IMR-90 (cell line): ENCODE data around the gene NAT14. TPM values are rescaled to one million over a fixed set of nuclear protein-coding genes. Genes with fewer than 3 reads are reported as not detected.

Source experiments
- ATAC-seq: fragments of 200-7000 bp; cut with Tn5 transposase; 2 replicates; pipeline ENCODE4 v1.9.1; 2020; ENCODE audit warnings: low read depth, mild to moderate bottlenecking, moderate library complexity
- BruUV-seq: library from RNA; stranded (reverse); fragments of 400-500 nt; replicated peaks from 2 replicates; lab custom pipeline; 2021; lab: Mats Ljungman, UMichigan
- CTCF ChIA-PET: fragments of 300-600 bp; formaldehyde crosslinking; extraction: SDS; loops from one replicate; lab custom pipeline; 2021; ENCODE audit warnings: antibody characterized with exemption; lab: Yijun Ruan, JAX
- POLR2A ChIA-PET: fragments of 300-600 bp; sonication (Branson Sonifier 250); formaldehyde crosslinking; loops from one replicate; lab custom pipeline; 2022; ENCODE audit warnings: antibody characterized with exemption; ENCODE audit not compliant: unreplicated experiment; lab: Charles Lee
- DNase-seq: peaks from one replicate; pipeline ENCODE4 v3.0.0; 2013
- H2AFZ ChIP-seq: replicated peaks from 2 replicates; pipeline ENCODE3; 2013; ENCODE audit warnings: low read length, mild to moderate bottlenecking; ENCODE audit not compliant: poor library complexity
- H2AK5ac ChIP-seq: 2 replicates; pipeline ENCODE4 v1.6.1; 2013; ENCODE audit warnings: low read depth, low read length, inconsistent platforms
- H2AK9ac ChIP-seq: replicated peaks from 2 replicates; pipeline ENCODE3; 2013; ENCODE audit warnings: mild to moderate bottlenecking, low read depth, low read length, moderate library complexity; ENCODE audit not compliant: poor library complexity
- H2BK120ac ChIP-seq: 2 replicates; pipeline ENCODE4 v1.6.1; 2013; ENCODE audit warnings: low read depth, low read length, inconsistent platforms
- H2BK15ac ChIP-seq: 3 replicates; pipeline ENCODE4 v1.6.1; 2013; ENCODE audit warnings: low read depth, low read length, inconsistent platforms
- H2BK20ac ChIP-seq: 2 replicates; pipeline ENCODE4 v1.6.1; 2013; ENCODE audit warnings: low read depth, mild to moderate bottlenecking, inconsistent platforms, low read length, moderate library complexity
- H2BK5ac ChIP-seq: 2 replicates; pipeline ENCODE4 v1.6.1; 2013; ENCODE audit warnings: mild to moderate bottlenecking, low read depth, low read length, inconsistent platforms; ENCODE audit not compliant: poor library complexity, severe bottlenecking
- H3K14ac ChIP-seq: replicated peaks from 2 replicates; pipeline ENCODE4 v1.6.1; 2013; ENCODE audit warnings: low read depth, low read length, inconsistent platforms
- H3K18ac ChIP-seq: 2 replicates; pipeline ENCODE4 v1.6.1; 2013; ENCODE audit warnings: low read depth, low read length, control low read depth
- H3K23ac ChIP-seq: 2 replicates; pipeline ENCODE4 v1.6.1; 2013; ENCODE audit warnings: low read depth, low read length, inconsistent platforms
- H3K27ac ChIP-seq: 2 replicates; pipeline ENCODE4 v1.5.1; 2013; ENCODE audit warnings: mild to moderate bottlenecking, control low read depth, low read length; ENCODE audit not compliant: insufficient read depth
- H3K27me3 ChIP-seq: 2 replicates; pipeline ENCODE4 v1.6.1; 2013; ENCODE audit warnings: low read length; ENCODE audit not compliant: control insufficient read depth, insufficient read depth
- H3K36me3 ChIP-seq: 2 replicates; pipeline ENCODE4 v1.6.1; 2013; ENCODE audit warnings: low read length, mixed read lengths; ENCODE audit not compliant: control insufficient read depth, insufficient read depth
- H3K4ac ChIP-seq: 2 replicates; pipeline ENCODE4 v1.6.1; 2013; ENCODE audit warnings: low read depth, low read length, inconsistent platforms
- H3K4me1 ChIP-seq: 2 replicates; pipeline ENCODE4 v1.6.1; 2013; ENCODE audit warnings: low read length, mixed read lengths; ENCODE audit not compliant: control insufficient read depth, insufficient read depth
- H3K4me2 ChIP-seq: 2 replicates; pipeline ENCODE4 v1.6.1; 2013; ENCODE audit warnings: low read depth, mild to moderate bottlenecking, control low read depth, low read length, moderate library complexity
- H3K4me3 ChIP-seq: 2 replicates; pipeline ENCODE4 v1.5.1; 2013; ENCODE audit warnings: low read depth, mild to moderate bottlenecking, control low read depth, low read length, moderate library complexity; ENCODE audit not compliant: insufficient read depth
- H3K56ac ChIP-seq: 2 replicates; pipeline ENCODE4 v1.6.1; 2013; ENCODE audit warnings: low read length, inconsistent platforms; ENCODE audit not compliant: insufficient read depth; ENCODE audit errors: extremely low read depth
- H3K79me1 ChIP-seq, 2 experiments: 2 replicates each; pipeline ENCODE4 v1.6.1; 2013; ENCODE audit warnings: low read length in 2 of 2, inconsistent platforms in 1 of 2, low read depth in 1 of 2
- H3K9ac ChIP-seq: 2 replicates; pipeline ENCODE4 v1.6.1; 2013; ENCODE audit warnings: low read depth, low read length, control low read depth
- H3K9me1 ChIP-seq: 2 replicates; pipeline ENCODE4 v1.6.1; 2013; ENCODE audit warnings: low read length, inconsistent platforms; ENCODE audit not compliant: insufficient read depth
- H3K9me3 ChIP-seq: 2 replicates; pipeline ENCODE4 v1.6.1; 2013; ENCODE audit warnings: low read length; ENCODE audit not compliant: control insufficient read depth, insufficient read depth
- H4K20me1 ChIP-seq: 2 replicates; pipeline ENCODE4 v1.6.1; 2013; ENCODE audit warnings: low read length, inconsistent platforms; ENCODE audit not compliant: insufficient read depth
- H4K5ac ChIP-seq: 2 replicates; pipeline ENCODE4 v1.6.1; 2013; ENCODE audit warnings: mild to moderate bottlenecking, low read depth, low read length, control low read depth
- H4K8ac ChIP-seq, 2 experiments: 2 replicates each; pipeline ENCODE4 v1.6.1; 2013; ENCODE audit warnings: low read depth in 2 of 2, low read length in 2 of 2, control low read depth in 1 of 2, inconsistent platforms in 1 of 2
- H4K91ac ChIP-seq: 2 replicates; pipeline ENCODE4 v1.6.1; 2013; ENCODE audit warnings: low read depth, low read length, inconsistent platforms; ENCODE audit not compliant: insufficient read depth
- CEBPB ChIP-seq: IDR thresholded peaks from 2 replicates; pipeline ENCODE4 v1.6.1; 2012; ENCODE audit warnings: low read depth, low read length, improper control_type of control experiment
- CHD1 ChIP-seq: IDR thresholded peaks from 2 replicates; pipeline ENCODE4 v1.6.1; 2012; ENCODE audit warnings: low read depth, low read length, improper control_type of control experiment
- CTCF ChIP-seq: conservative IDR thresholded peaks from 2 replicates; pipeline ENCODE4 v1.5.1; 2012; ENCODE audit warnings: mild to moderate bottlenecking, low read depth, low read length, improper control_type of control experiment
- ELK1 ChIP-seq: fragments of 150-350 bp; IDR thresholded peaks from 2 replicates; pipeline ENCODE4 v1.6.1; 2016; ENCODE audit warnings: low read depth, mild to moderate bottlenecking, low read length, moderate library complexity, borderline replicate concordance
- FOS ChIP-seq: fragments of 150-350 bp; IDR thresholded peaks from 2 replicates; pipeline ENCODE4 v1.6.1; 2016; ENCODE audit warnings: low read depth, low read length
- MAFK ChIP-seq: IDR thresholded peaks from 2 replicates; pipeline ENCODE4 v1.6.1; 2012; ENCODE audit warnings: low read depth, low read length, improper control_type of control experiment
- MAZ ChIP-seq: IDR thresholded peaks from 2 replicates; pipeline ENCODE4 v1.6.1; 2012; ENCODE audit warnings: low read depth, mild to moderate bottlenecking, low read length, improper control_type of control experiment, moderate library complexity, borderline replicate concordance
- MXI1 ChIP-seq: IDR thresholded peaks from 2 replicates; pipeline ENCODE4 v1.6.1; 2012; ENCODE audit warnings: low read depth, mild to moderate bottlenecking, low read length, moderate library complexity, borderline replicate concordance
- NFE2L2 ChIP-seq: fragments of 150-350 bp; IDR thresholded peaks from 2 replicates; pipeline ENCODE4 v1.6.1; 2016; ENCODE audit warnings: low read depth, mild to moderate bottlenecking, low read length
- POLR2A ChIP-seq: IDR thresholded peaks from 2 replicates; pipeline ENCODE4 v1.6.1; 2012; ENCODE audit warnings: mild to moderate bottlenecking, low read depth, low read length
- RAD21 ChIP-seq: IDR thresholded peaks from 2 replicates; pipeline ENCODE4 v1.6.1; 2012; ENCODE audit warnings: low read length, improper control_type of control experiment
- RCOR1 ChIP-seq: IDR thresholded peaks from 2 replicates; pipeline ENCODE4 v1.6.1; 2012; ENCODE audit warnings: mild to moderate bottlenecking, low read length, improper control_type of control experiment; ENCODE audit not compliant: insufficient replicate concordance
- RFX5 ChIP-seq: IDR thresholded peaks from 2 replicates; pipeline ENCODE4 v1.8.0; 2012; ENCODE audit warnings: low read depth, mild to moderate bottlenecking, low read length, moderate library complexity
- SMC3 ChIP-seq: fragments of 150-350 bp; IDR thresholded peaks from 2 replicates; pipeline ENCODE4 v1.6.1; 2016; ENCODE audit warnings: low read depth, mild to moderate bottlenecking, antibody characterized with exemption, low read length, moderate library complexity
- USF2 ChIP-seq: fragments of 150-350 bp; IDR thresholded peaks from 2 replicates; pipeline ENCODE4 v1.6.1; 2017; ENCODE audit warnings: mild to moderate bottlenecking, antibody characterized with exemption, low read length, low read depth
- WGBS, 2 experiments: methylation state at CpG; one replicate each; pipeline versions ENCODE4 v1.1.5 to v1.1.7; 2013; ENCODE audit warnings: missing lambda C conversion rate in 2 of 2; ENCODE audit not compliant: insufficient read length in 1 of 2; ENCODE audit errors: extremely low coverage in 2 of 2; 5-methylcytosine and 5-hydroxymethylcytosine counted together
- dilution Hi-C: fragments of 300-500 bp; cut with HindIII; formaldehyde crosslinking; loops from one replicate; pipeline ENCODE4 v1.14.3; 2018; ENCODE audit warnings: low sequenced_read_pairs; ENCODE audit not compliant: unreplicated experiment
- in situ Hi-C: fragments of 300-500 bp; cut with MboI; formaldehyde crosslinking; loops from 3 replicates; pipeline ENCODE4 v1.14.3; 2019; ENCODE audit warnings: low sequenced_read_pairs, inconsistent platforms, mixed read lengths
- intact Hi-C: fragments of 100-400 bp; cut with micrococcal nuclease; formaldehyde crosslinking; loops from 2 replicates; pipeline ENCODE4 v1.10.0; 2022
- polyA plus RNA-seq, 3 experiments: library from polyadenylated mRNA; depleted of rRNA; stranded (reverse); fragments of >200 nt; gene quantifications; 2 replicates each; pipeline ENCODE4 v1.2.3, GENCODE V29; 2012; ENCODE audit warnings: low replicate concordance in 1 of 3
- total RNA-seq: library from RNA; depleted of rRNA; stranded (reverse); fragments of >200 nt; gene quantifications from 2 replicates; pipeline ENCODE4 v1.2.3, GENCODE V29; 2012

NAT14 gene
- total and polyA plus RNA-seq, 2 of the 4 experiments (the other 2 are of a cell fraction) = 4.3 to 41.2 TPM

GRCh38 chr19:55462722-55463121 is 22.3 kb upstream of the NAT14 start:
- in situ Hi-C loops = no loop called here
- no peak overlapping the region for H3K4ac ChIP-seq
- H2BK120ac ChIP-seq = no peak overlapping the region
- no peak overlapping the region for H3K56ac ChIP-seq
- CTCF ChIA-PET = no interaction called here
- peak overlapping the region in 1 of 2 experiments; percentile 98; a peak in 1 of 4 replicates for H4K8ac ChIP-seq
- H4K5ac ChIP-seq = no peak overlapping the region
- DNase-seq (no peak), ATAC-seq (no peak)
- H2BK15ac ChIP-seq = no peak overlapping the region
- H3K36me3 ChIP-seq = no peaks in the 10 kb centered on the region
- no peak overlapping the region for H4K91ac ChIP-seq
- H2BK20ac ChIP-seq = no peak overlapping the region
- peaks cover 4% of the 10 kb centered on the region; the same call in 1 of the 2 replicates for H4K20me1 ChIP-seq
- no TSS peak for BruUV-seq
- intact Hi-C loops = no loop called here
- no peak overlapping the region for H3K4me2 ChIP-seq
- no peak overlapping the region for H2BK5ac ChIP-seq
- H3K4me1 ChIP-seq = peaks cover 7% of the 10 kb centered on the region
- H3K23ac ChIP-seq = no peak overlapping the region
- TF ChIP-seq FOS (no peak), SMC3 (no peak), MAZ (no peak), RCOR1 (no peak), USF2 (no peak), MXI1 (no peak), RFX5 (no peak), CEBPB (no peak), ELK1 (no peak), POLR2A (no peak), RAD21 (no peak), CTCF (no peak), MAFK (no peak), NFE2L2 (no peak), CHD1 (no peak)
- dilution Hi-C loops = no loop called here
- no peak overlapping the region for H2AFZ ChIP-seq
- POLR2A ChIA-PET = no interaction called here
- WGBS, 2 experiments = no CpG with 5 or more reads among the region's 11 CpGs
- H3K4me3 ChIP-seq = no peak overlapping the region
- peaks cover 5 to 24% of the 10 kb centered on the region in 2 experiments; a peak in 3 of 4 replicates for H3K79me1 ChIP-seq
- no peaks in the 10 kb centered on the region for H3K27me3 ChIP-seq
- no peak overlapping the region for H3K27ac ChIP-seq
- no peak overlapping the region for H3K18ac ChIP-seq
- 0 out of 2 replicates have a peak, but pooled peaks cover 4% of the 10 kb centered on the region for H3K9me1 ChIP-seq
- no peak overlapping the region for H2AK9ac ChIP-seq
- no peaks in the 10 kb centered on the region for H3K9me3 ChIP-seq
- H3K14ac ChIP-seq = no peak overlapping the region
- no peak overlapping the region for H3K9ac ChIP-seq
- H2AK5ac ChIP-seq = peak overlapping the region; percentile 55; the same call in 1 of the 2 replicates
